Neural cell (in vitro differentiated cells): ENCODE data around the gene MEF2A. TPM values are rescaled to one million over a fixed set of nuclear protein-coding genes. Genes with fewer than 3 reads are reported as not detected.

Source experiments
- H2AFZ ChIP-seq: fragments of 200-600, 300-800 bp; sonication (generic), shearing (Covaris generic); 2 replicates; pipeline ENCODE4 v1.6.0; 2014; ENCODE audit warnings: low read depth, mild to moderate bottlenecking, antibody characterized with exemption, low read length, moderate library complexity
- H3F3A ChIP-seq: fragments of 200-600 bp; shearing (Covaris generic); 2 replicates; pipeline ENCODE4 v1.6.1; 2016; ENCODE audit warnings: mild to moderate bottlenecking, moderate library complexity, mixed read lengths, antibody characterized with exemption, low read length; ENCODE audit not compliant: insufficient read depth, poor library complexity, severe bottlenecking
- H3K27ac ChIP-seq: fragments of 200-600, 300-800 bp; sonication (generic), shearing (Covaris generic); 2 replicates; pipeline ENCODE4 v1.5.1; 2014; ENCODE audit warnings: mild to moderate bottlenecking, low read length, moderate library complexity
- H3K27me3 ChIP-seq: fragments of 300-800, 200-600 bp; sonication (generic), shearing (Covaris generic); 2 replicates; pipeline ENCODE4 v1.6.0; 2014; ENCODE audit warnings: mild to moderate bottlenecking, low read depth, low read length, moderate library complexity; ENCODE audit not compliant: insufficient read depth
- H3K36me3 ChIP-seq: fragments of 300-800, 200-600 bp; sonication (generic), shearing (Covaris generic); 2 replicates; pipeline ENCODE4 v1.5.1; 2014; ENCODE audit warnings: mild to moderate bottlenecking, antibody characterized with exemption, low read length, moderate library complexity; ENCODE audit not compliant: insufficient read depth
- H3K4me2 ChIP-seq: fragments of 300-800, 200-600 bp; sonication (generic), shearing (Covaris generic); 2 replicates; pipeline ENCODE4 v1.6.0; 2014; ENCODE audit warnings: mild to moderate bottlenecking, low read length
- H3K4me3 ChIP-seq: fragments of 300-800, 200-600 bp; sonication (generic), shearing (Covaris generic); 2 replicates; pipeline ENCODE4 v1.5.1; 2014; ENCODE audit warnings: mild to moderate bottlenecking, low read length, moderate library complexity
- H3K79me2 ChIP-seq: fragments of 200-600 bp; shearing (Covaris generic); replicated peaks from 2 replicates; pipeline ENCODE4 v1.6.0; 2014; ENCODE audit warnings: mild to moderate bottlenecking, low read length, moderate library complexity; ENCODE audit not compliant: insufficient read depth
- H3K9ac ChIP-seq: fragments of 300-800, 200-600 bp; sonication (generic), shearing (Covaris generic); 2 replicates; pipeline ENCODE4 v1.6.1; 2016; ENCODE audit warnings: mild to moderate bottlenecking, low read length, mixed read lengths
- H3K9me2 ChIP-seq: fragments of 200-600 bp; shearing (Covaris generic); 2 replicates; pipeline ENCODE4 v1.6.1; 2016; ENCODE audit warnings: mild to moderate bottlenecking, low read length, mixed read lengths; ENCODE audit not compliant: insufficient read depth
- H3K9me3 ChIP-seq: fragments of 200-600, 300-800 bp; sonication (generic), shearing (Covaris generic); 2 replicates; pipeline ENCODE4 v1.6.1; 2016; ENCODE audit warnings: mild to moderate bottlenecking, mixed run types, low read length, moderate library complexity, mixed read lengths
- H4K20me1 ChIP-seq: fragments of 200-600 bp; shearing (Covaris generic); 2 replicates; pipeline ENCODE4 v1.6.1; 2016; ENCODE audit warnings: mild to moderate bottlenecking, mixed run types; ENCODE audit not compliant: insufficient read depth
- CTCF ChIP-seq: fragments of 450-650 bp; IDR thresholded peaks from 2 replicates; pipeline ENCODE4 v1.5.1; 2014; ENCODE audit warnings: antibody characterized with exemption, mild to moderate bottlenecking, moderate library complexity; ENCODE audit not compliant: poor library complexity, severe bottlenecking
- EZH2 ChIP-seq: fragments of 200-600, 300-800 bp; shearing (Covaris generic), sonication (generic); IDR thresholded peaks from 2 replicates; pipeline ENCODE4 v1.6.1; 2014; ENCODE audit warnings: antibody characterized with exemption, low read length, borderline replicate concordance, mild to moderate bottlenecking; ENCODE audit not compliant: insufficient read depth, poor library complexity, severe bottlenecking
- MXI1 ChIP-seq: fragments of 450-650 bp; conservative IDR thresholded peaks from 2 replicates; pipeline ENCODE4 v1.6.1; 2014; ENCODE audit warnings: antibody characterized with exemption, mild to moderate bottlenecking; ENCODE audit not compliant: poor library complexity, severe bottlenecking
- POLR2AphosphoS5 ChIP-seq: IDR thresholded peaks from 2 replicates; pipeline ENCODE4 v1.6.1; 2012
- RAD21 ChIP-seq: fragments of 450-650 bp; conservative IDR thresholded peaks from 2 replicates; pipeline ENCODE4 v1.6.1; 2014; ENCODE audit warnings: antibody characterized with exemption, mild to moderate bottlenecking, moderate library complexity
- SMC3 ChIP-seq: fragments of 450-650 bp; conservative IDR thresholded peaks from 2 replicates; pipeline ENCODE4 v1.6.1; 2014; ENCODE audit warnings: antibody characterized with exemption, mild to moderate bottlenecking, moderate library complexity; ENCODE audit not compliant: poor library complexity
- TAF1 ChIP-seq: IDR thresholded peaks from 2 replicates; pipeline ENCODE4 v1.6.1; 2012; ENCODE audit warnings: low read depth
- polyA plus RNA-seq: library from polyadenylated mRNA; depleted of rRNA; stranded (reverse); fragments of >200 nt; gene quantifications from 2 replicates; pipeline ENCODE4 v1.2.3, GENCODE V29; 2014
- TF ChIP-seq, protein P1 (sequence below): IDR thresholded peaks from 2 replicates; pipeline ENCODE4 v1.6.1; 2012; ENCODE audit warnings: borderline replicate concordance

Gene MEF2A
- polyA plus RNA-seq, 1 donor from 2014 or later, result 32.2 TPM

DNA sequence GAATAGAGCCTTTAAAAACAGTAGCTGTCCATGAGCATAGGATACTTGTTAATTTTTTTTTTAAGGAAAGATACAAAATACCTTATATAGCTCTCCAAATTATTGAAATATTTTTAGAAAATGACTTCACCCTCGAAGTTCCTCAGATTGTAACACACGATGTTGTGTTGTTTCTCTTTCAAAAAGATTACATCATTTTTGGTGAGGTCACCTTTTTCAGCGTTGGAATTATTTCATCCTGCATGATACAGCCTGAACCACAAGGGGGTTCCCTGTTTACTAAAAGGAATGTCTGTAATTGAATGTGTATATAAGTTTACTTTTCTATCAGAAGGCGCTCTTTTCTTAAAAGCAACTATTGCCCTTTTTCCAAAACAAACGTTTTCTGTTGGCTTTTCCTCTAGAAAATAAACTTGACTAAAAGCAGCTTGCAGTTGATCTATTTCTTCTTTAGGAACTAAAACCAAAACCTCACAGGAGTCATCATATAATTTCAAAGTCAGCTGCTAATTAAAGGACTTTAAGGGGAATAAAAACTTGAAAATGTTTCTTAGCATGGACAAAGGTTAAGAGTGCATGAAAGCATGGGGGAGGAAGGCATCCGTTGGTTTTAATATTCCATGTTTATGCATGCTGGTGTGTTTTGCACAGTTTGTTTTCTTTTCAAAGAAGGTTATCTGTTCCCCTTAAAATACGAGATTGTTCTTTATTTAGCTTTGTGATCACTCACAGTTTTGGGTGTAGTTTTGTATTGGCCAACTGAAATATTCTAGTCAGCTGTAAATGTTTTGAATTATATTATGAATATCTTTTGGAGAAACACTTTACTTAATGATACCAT lies 138.0 kb downstream of the MEF2A start:
- Histone ChIP-seq H3F3A (no peaks in the 10 kb centered on the region), H3K79me2 (no peaks in the 10 kb centered on the region), H3K9me3 (no peaks in the 10 kb centered on the region), H3K27ac (no peak overlapping the region), H3K27me3 (no peaks in the 10 kb centered on the region), H3K4me3 (no peak overlapping the region), H3K9me2 (no peaks in the 10 kb centered on the region), H3K4me2 (no peak overlapping the region), H3K9ac (no peak overlapping the region), H2AFZ (no peak overlapping the region), H3K36me3 (no peaks in the 10 kb centered on the region), H4K20me1 (no peaks in the 10 kb centered on the region)
- TF ChIP-seq SMC3, result no peak
- TF ChIP-seq EZH2, result no peak
- TF ChIP-seq, protein P1, sequence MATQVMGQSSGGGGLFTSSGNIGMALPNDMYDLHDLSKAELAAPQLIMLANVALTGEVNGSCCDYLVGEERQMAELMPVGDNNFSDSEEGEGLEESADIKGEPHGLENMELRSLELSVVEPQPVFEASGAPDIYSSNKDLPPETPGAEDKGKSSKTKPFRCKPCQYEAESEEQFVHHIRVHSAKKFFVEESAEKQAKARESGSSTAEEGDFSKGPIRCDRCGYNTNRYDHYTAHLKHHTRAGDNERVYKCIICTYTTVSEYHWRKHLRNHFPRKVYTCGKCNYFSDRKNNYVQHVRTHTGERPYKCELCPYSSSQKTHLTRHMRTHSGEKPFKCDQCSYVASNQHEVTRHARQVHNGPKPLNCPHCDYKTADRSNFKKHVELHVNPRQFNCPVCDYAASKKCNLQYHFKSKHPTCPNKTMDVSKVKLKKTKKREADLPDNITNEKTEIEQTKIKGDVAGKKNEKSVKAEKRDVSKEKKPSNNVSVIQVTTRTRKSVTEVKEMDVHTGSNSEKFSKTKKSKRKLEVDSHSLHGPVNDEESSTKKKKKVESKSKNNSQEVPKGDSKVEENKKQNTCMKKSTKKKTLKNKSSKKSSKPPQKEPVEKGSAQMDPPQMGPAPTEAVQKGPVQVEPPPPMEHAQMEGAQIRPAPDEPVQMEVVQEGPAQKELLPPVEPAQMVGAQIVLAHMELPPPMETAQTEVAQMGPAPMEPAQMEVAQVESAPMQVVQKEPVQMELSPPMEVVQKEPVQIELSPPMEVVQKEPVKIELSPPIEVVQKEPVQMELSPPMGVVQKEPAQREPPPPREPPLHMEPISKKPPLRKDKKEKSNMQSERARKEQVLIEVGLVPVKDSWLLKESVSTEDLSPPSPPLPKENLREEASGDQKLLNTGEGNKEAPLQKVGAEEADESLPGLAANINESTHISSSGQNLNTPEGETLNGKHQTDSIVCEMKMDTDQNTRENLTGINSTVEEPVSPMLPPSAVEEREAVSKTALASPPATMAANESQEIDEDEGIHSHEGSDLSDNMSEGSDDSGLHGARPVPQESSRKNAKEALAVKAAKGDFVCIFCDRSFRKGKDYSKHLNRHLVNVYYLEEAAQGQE, result no peak
- no peak for TF ChIP-seq TAF1
- TF ChIP-seq RAD21, result no peak
- no peak for TF ChIP-seq POLR2AphosphoS5
- TF ChIP-seq MXI1, result no peak

DNA sequence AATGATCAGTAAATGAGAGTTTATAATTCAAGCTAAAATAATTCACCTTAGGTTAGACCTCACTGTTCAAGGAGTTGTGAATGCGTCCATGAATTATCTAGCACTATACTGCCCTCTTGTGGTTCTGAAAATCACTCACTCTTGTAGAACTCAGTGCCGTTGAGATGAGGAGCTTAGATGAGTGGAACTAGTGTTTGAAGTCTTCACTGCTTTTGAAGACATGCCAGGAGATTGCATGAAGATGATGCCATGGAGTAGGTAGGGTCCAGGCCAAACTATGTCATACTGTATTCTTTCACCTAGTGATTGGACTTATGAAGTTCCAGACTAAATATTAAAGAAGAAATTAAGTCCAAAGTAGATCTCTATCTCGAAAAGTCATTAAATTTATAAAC lies 138.7 kb downstream of the MEF2A start:
- Histone ChIP-seq H3K4me2 (no peak overlapping the region), H2AFZ (no peak overlapping the region), H3K36me3 (no peaks in the 10 kb centered on the region), H3K4me3 (no peak overlapping the region), H3K27me3 (no peaks in the 10 kb centered on the region), H3K9me2 (no peaks in the 10 kb centered on the region), H4K20me1 (no peaks in the 10 kb centered on the region), H3K27ac (no peak overlapping the region), H3K79me2 (no peaks in the 10 kb centered on the region), H3F3A (no peaks in the 10 kb centered on the region), H3K9me3 (no peaks in the 10 kb centered on the region), H3K9ac (no peak overlapping the region)
- TF ChIP-seq, protein P1, result no peak
- no peak for TF ChIP-seq MXI1
- peak; percentile 89 for TF ChIP-seq SMC3
- peak; percentile 83 for TF ChIP-seq CTCF
- peak; percentile 87 for TF ChIP-seq RAD21
